C1 segment of cervical spinal cord (tissue), 14 donors: ENCODE measurements around the gene RNASEH2B.

Experiments
- DNase-seq, 14 donors: peaks; one replicate each; lab custom pipeline; 2025; lab: John Stamatoyannopoulos, UW

Gene RNASEH2B

DNA sequence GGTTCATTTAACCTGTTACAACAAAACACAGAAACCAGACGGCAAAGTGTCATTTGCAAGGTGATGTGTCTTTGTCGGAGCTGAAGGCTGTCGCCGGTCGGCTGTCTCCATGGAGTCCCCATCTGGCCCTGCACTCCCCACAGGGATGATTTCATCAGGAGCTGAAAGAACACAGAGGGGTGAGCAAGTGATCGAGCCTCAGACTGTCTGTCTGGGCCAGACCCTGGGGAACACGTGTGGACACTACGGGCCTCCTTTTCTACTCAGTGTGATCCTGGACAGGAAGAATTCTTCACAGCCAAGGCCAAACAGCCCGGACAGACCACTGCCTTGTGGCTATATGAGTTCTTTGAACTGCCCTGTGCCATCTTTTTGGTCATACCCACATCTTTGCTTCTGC lies 85.1 kb downstream of the RNASEH2B start:
- peak in 1 of 14 donors; percentile 10 for DNase-seq

DNA sequence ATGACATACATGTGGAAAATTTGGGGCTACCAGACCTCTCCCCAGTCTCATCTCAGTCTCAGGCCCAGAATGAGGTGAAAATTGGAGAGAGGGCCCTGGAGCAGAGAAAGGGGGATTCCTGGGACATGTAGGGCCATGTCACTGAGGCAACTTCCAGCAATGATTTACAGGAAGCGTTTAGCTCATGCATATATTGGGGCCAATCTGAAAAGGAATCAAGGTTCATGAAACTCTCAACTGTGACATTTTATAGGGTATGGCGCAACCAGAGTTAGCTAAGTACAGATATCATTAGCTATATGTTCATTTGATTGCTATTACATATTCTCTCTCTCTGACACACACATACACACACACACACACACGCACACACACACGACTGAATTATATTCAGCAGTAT lies 86.3 kb downstream of the RNASEH2B start:
- DNase-seq, result no peak

DNA sequence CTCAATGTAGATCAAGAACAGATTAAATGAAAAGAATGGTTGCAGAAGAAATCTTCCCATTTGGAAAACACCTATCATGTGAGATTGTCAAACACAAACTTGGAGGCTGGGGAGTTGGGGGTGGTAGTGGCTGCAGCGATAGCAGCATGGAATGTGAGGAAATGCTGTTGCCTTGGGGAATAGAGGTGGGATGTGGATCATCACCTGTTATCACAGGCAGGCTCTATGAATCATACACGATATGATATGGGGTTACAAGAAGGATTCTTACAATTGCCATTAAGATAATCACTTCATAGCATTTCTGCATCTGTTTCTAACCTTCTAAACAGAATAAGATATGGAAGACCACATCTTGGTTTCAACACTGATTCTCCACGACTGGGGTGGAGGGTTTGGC lies 88.7 kb downstream of the RNASEH2B start:
- no peak for DNase-seq

- peak in 1 of 14 donors; percentile 72 for DNase-seq
Observed at GRCh38 chr13:50999641-51000040, 90.0 kb downstream of the RNASEH2B start.

GRCh38 chr13:51000061-51000460 lies 90.5 kb downstream of the RNASEH2B start:
- DNase-seq, result no peak

- peak in 2 of 14 donors; percentile 7 to 51 for DNase-seq
Observed at GRCh38 chr13:51000571-51001260, 91.1 kb downstream of the RNASEH2B start.

DNA sequence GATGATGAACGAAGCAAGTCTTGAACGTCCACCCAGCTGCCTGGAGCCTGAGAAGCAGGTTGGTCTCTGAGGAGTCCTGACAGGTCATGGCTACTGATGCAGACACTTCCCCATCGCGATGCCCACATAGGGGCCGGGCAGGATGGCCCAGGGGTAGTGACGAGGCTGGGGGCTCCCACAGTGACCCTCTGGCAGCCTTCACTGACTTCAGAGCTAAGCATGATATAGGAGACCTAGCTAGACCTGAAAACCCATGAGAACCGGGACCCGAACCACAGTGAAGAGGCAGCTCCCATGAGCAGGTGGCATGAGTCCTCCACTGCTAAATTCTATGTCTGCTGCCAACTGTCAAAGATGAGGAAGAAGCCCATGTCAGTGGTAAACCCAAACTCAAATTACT lies 91.7 kb downstream of the RNASEH2B start:
- no peak for DNase-seq

- no peak for DNase-seq
Observed at GRCh38 chr13:51002736-51003135, 93.1 kb downstream of the RNASEH2B start.

- no peak for DNase-seq
Observed at GRCh38 chr13:51003642-51004041, 94.1 kb downstream of the RNASEH2B start.

DNA sequence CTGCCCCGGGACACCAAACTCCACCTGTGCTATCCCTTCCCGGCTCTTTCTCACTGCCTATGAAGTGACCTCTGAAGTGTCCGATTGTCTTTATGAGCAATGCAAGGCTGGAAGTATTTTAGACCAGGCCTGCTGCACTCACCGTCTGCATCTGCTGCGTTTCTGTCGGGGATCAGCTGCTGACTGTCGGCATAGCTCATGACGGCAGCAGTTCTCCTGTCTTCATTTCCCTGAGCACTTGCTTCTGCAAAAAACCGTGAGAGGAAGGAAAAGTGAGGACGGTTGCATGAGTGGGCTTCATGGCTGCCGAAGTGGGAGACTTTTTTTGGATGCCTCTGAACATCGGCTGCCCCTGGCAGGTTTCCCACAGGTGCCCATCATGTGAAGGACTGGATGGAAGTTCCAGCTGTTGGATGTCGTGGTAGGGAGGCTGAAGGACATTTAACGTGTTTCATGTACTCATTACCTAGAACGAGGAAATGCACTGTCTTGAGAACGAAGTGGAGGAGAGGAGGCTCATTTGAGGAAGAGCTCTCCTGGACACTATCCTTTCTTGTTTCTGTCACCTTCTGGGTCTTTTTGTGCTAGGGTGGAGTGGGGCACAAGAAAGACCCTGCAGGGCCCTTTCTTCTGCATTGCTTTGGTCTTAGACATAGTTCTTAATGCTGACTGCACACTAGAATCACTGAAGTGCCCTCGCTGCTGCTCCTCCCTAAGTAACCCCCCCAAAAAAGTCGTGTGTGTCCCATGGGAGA lies 94.7 kb downstream of the RNASEH2B start:
- DNase-seq, result no peak

GRCh38 chr13:51004918-51005460 lies 95.4 kb downstream of the RNASEH2B start:
- DNase-seq, result no peak

GRCh38 chr13:51005566-51005965 lies 96.0 kb downstream of the RNASEH2B start:
- no peak for DNase-seq
